ENCODE results near the gene PLXDC1. TPM values are rescaled to one million over a fixed set of nuclear protein-coding genes. Genes with fewer than 3 reads are reported as not detected.
A peak's percentile ranks its signal among the peaks of the same experiment; 100 is the strongest.

Gene PLXDC1
- total RNA-seq, 1 donor from 2014 or later, result 37.4 TPM

- peaks cover 71% of the 10 kb centered on the region for H3K4me1 Mint-ChIP-seq (ENCODE audit: low read depth)
- H3K4me3 Mint-ChIP-seq (ENCODE audit: unreplicated experiment), result peak within 1 kb of the TSS; percentile 80
- TF ChIP-seq CTCF (IDR thresholded peaks at IDR 0.05), result no peak
- no peak for DNase-seq (ENCODE audit: low spot score)
- peaks cover 24% of the 10 kb centered on the region for H3K36me3 Mint-ChIP-seq (ENCODE audit: low read depth)
- no peaks in the 10 kb centered on the region for H3K9me3 Mint-ChIP-seq (ENCODE audit: low read depth)
- peak within 1 kb of the TSS; percentile 83 for H3K27ac Mint-ChIP-seq (ENCODE audit: unreplicated experiment)
- no peaks in the 10 kb centered on the region for H3K27me3 Mint-ChIP-seq (ENCODE audit: low read depth)
Observed at GRCh38 chr17:39197380-39198185, 46.1 kb upstream of the PLXDC1 start, which contains the start of gene CACNB1. Gene CACNB1 (minus strand): TSS chr17:39197669. CDS start chr17:39197495, 174 bp downstream.

- peak overlapping the region; percentile 82 for H3K27ac Mint-ChIP-seq (ENCODE audit: unreplicated experiment)
- DNase-seq (ENCODE audit: low spot score), result no peak
- H3K36me3 Mint-ChIP-seq (ENCODE audit: low read depth), result peaks cover 24% of the 10 kb centered on the region
- no peaks in the 10 kb centered on the region for H3K27me3 Mint-ChIP-seq (ENCODE audit: low read depth)
- peaks cover 64% of the 10 kb centered on the region for H3K4me1 Mint-ChIP-seq (ENCODE audit: low read depth)
- no peak for TF ChIP-seq CTCF (IDR thresholded peaks at IDR 0.05)
- H3K4me3 Mint-ChIP-seq (ENCODE audit: unreplicated experiment), result peak overlapping the region; percentile 80
- no peaks in the 10 kb centered on the region for H3K9me3 Mint-ChIP-seq (ENCODE audit: low read depth)
Observed at GRCh38 chr17:39196808-39197291, 45.4 kb upstream of the PLXDC1 start.

- no peak for DNase-seq (ENCODE audit: low spot score)
- H3K27ac Mint-ChIP-seq (ENCODE audit: unreplicated experiment), result peak overlapping the region; percentile 69
- no peaks in the 10 kb centered on the region for H3K27me3 Mint-ChIP-seq (ENCODE audit: low read depth)
- TF ChIP-seq CTCF (IDR thresholded peaks at IDR 0.05), result no peak
- H3K4me1 Mint-ChIP-seq (ENCODE audit: low read depth), result peaks cover 58% of the 10 kb centered on the region
- H3K36me3 Mint-ChIP-seq (ENCODE audit: low read depth), result peaks cover 21% of the 10 kb centered on the region
- H3K4me3 Mint-ChIP-seq (ENCODE audit: unreplicated experiment), result peak overlapping the region; percentile 80
- H3K9me3 Mint-ChIP-seq (ENCODE audit: low read depth), result no peaks in the 10 kb centered on the region
Observed at GRCh38 chr17:39196241-39196807, 44.9 kb upstream of the PLXDC1 start.

GRCh38 chr17:39195568-39196160 lies 44.2 kb upstream of the PLXDC1 start:
- Mint-ChIP-seq H3K27ac (ENCODE audit: unreplicated experiment) (peak overlapping the region; percentile 83), H3K4me3 (ENCODE audit: unreplicated experiment) (peak overlapping the region; percentile 80), H3K4me1 (ENCODE audit: low read depth) (peaks cover 52% of the 10 kb centered on the region), H3K9me3 (ENCODE audit: low read depth) (no peaks in the 10 kb centered on the region), H3K27me3 (ENCODE audit: low read depth) (no peaks in the 10 kb centered on the region), H3K36me3 (ENCODE audit: low read depth) (peaks cover 16% of the 10 kb centered on the region)
- no peak for TF ChIP-seq CTCF (IDR thresholded peaks at IDR 0.05)
- no peak for DNase-seq (ENCODE audit: low spot score)

GRCh38 chr17:39194985-39195524 lies 43.6 kb upstream of the PLXDC1 start:
- Mint-ChIP-seq H3K4me1 (ENCODE audit: low read depth) (peaks cover 48% of the 10 kb centered on the region), H3K27ac (ENCODE audit: unreplicated experiment) (peak overlapping the region; percentile 83), H3K9me3 (ENCODE audit: low read depth) (no peaks in the 10 kb centered on the region), H3K4me3 (ENCODE audit: unreplicated experiment) (peak overlapping the region; percentile 80), H3K27me3 (ENCODE audit: low read depth) (no peaks in the 10 kb centered on the region), H3K36me3 (ENCODE audit: low read depth) (peaks cover 14% of the 10 kb centered on the region)
- TF ChIP-seq CTCF (IDR thresholded peaks at IDR 0.05), result no peak
- no peak for DNase-seq (ENCODE audit: low spot score)

Data from chondrocyte (in vitro differentiated cells).